ENCODE measurements around the gene AKR1A1. TPM values are rescaled to one million over a fixed set of nuclear protein-coding genes. Genes with fewer than 3 reads are reported as not detected.

AKR1A1 gene
- total RNA-seq (2022; extraction: Qiagen RNA extraction) = 66.4 to 78.5 TPM (median 71.2 TPM) in 5 replicates

GRCh38 chr1:45550401-45551351, at the start of gene AKR1A1:
Gene AKR1A1, plus strand, starts transcription at chr1:45550826. Its CDS starts 10,969 bp downstream, at chr1:45561795.

DNA sequence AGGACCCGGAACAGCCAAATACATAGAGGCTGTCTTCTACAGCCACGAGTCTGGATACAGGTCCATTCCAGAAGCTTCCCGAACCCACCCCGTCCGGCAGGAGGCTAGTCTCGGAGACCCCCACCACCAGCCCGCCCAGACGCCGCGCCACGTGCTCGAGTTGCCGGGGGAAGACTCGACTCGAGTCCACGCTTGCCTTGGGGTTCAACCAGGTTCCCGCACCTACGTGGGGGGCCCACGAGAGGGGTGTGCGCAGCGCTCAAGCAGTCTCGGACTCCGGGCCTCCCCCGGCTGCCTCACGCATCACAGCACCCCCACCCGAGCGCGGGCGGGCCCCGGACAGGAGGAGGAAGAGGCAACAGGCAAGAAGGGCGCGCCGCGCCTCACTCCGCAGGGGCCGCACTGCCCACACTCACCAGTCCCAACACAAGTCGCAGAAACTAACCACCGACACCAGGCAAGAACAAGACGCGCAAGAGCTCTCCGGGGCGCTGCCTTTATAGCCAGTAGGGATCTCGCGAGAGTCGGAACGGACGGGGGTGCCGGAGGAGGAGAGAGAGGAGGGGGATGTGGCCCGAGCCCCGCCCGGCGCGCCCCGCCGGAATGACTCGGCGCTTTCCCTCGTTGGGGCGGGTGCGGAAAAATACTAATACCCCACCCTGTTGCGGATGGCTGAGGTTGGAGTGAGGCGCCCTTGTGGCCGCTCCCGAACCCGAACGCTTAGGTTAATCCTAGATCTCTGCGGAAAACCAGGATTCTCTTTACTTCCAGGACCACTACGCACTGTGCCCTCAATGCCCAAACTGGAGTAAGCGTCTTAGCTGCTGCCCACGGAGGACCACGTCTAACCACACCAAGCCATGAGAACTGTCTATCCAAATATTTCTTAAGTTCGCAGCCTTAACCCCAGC, 29.0 kb upstream of the AKR1A1 start, which contains the start of gene PRDX1:
Gene PRDX1 (minus strand): TSS at position 472 of the 911 bp plus-strand sequence. CDS start 2,841 bp downstream, outside the sequence.

GRCh38 chr1:45583666-45584350, 33.2 kb downstream of the AKR1A1 start, which contains the start of gene NASP:
Gene NASP, plus strand, starts transcription at chr1:45584041. Its CDS starts 106 bp downstream, at chr1:45584147.

Other genes with a start within 250 kb of the AKR1A1 start
- 2.7 to 3.5 TPM (median 3.2 TPM) in 5 replicates for gene HPDL, start 223.9 kb upstream of the AKR1A1 start, total RNA-seq (2022; extraction: Qiagen RNA extraction)
- gene TOE1, start 210.7 kb upstream of the AKR1A1 start, total RNA-seq (2022; extraction: Qiagen RNA extraction) = 11.0 to 12.9 TPM (median 12.4 TPM) in 5 replicates
- gene MUTYH, start 210.4 kb upstream of the AKR1A1 start, total RNA-seq (2022; extraction: Qiagen RNA extraction) = 7.0 to 9.6 TPM (median 9.1 TPM) in 5 replicates
- gene TESK2, start 59.7 kb upstream of the AKR1A1 start, total RNA-seq (2022; extraction: Qiagen RNA extraction) = 0.10 to 0.29 TPM (median 0.18 TPM) in 5 replicates
- gene CCDC163, start 50.8 kb upstream of the AKR1A1 start, total RNA-seq (2022; extraction: Qiagen RNA extraction) = 1.3 to 2.0 TPM (median 1.8 TPM) in 5 replicates
- 2.0 to 3.5 TPM (median 2.6 TPM) in 5 replicates for gene MMACHC, start 50.5 kb upstream of the AKR1A1 start, total RNA-seq (2022; extraction: Qiagen RNA extraction)
- 1,711 to 2,308 TPM (median 1,822 TPM) in 5 replicates for gene PRDX1, start 28.9 kb upstream of the AKR1A1 start, total RNA-seq (2022; extraction: Qiagen RNA extraction)
- gene NASP, start 33.2 kb downstream of the AKR1A1 start, total RNA-seq (2022; extraction: Qiagen RNA extraction) = 119 to 153 TPM (median 121 TPM) in 5 replicates
- gene CCDC17, start 73.2 kb downstream of the AKR1A1 start, total RNA-seq (2022; extraction: Qiagen RNA extraction) = 0.18 to 0.57 TPM (median 0.19 TPM) in 5 replicates
- gene GPBP1L1, start 135.7 kb downstream of the AKR1A1 start, total RNA-seq (2022; extraction: Qiagen RNA extraction) = 33.0 to 42.0 TPM (median 34.1 TPM) in 5 replicates
- gene TMEM69, start 137.4 kb downstream of the AKR1A1 start, total RNA-seq (2022; extraction: Qiagen RNA extraction) = 18.0 to 21.6 TPM (median 19.1 TPM) in 5 replicates
- gene IPP, start 199.8 kb downstream of the AKR1A1 start, total RNA-seq (2022; extraction: Qiagen RNA extraction) = 2.8 to 5.4 TPM (median 4.6 TPM) in 5 replicates